Ureter (tissue), 1 donor: ENCODE results near the gene NTRK1. TPM values are rescaled to one million over a fixed set of nuclear protein-coding genes. Genes with fewer than 3 reads are reported as not detected.

ENCODE experiments used
- DNase-seq: peaks from one replicate; pipeline ENCODE4 v3.0.0-alpha.2; 2020; ENCODE audit warnings: low spot score
- total RNA-seq: library from RNA; stranded (reverse); gene quantifications from one replicate; pipeline ENCODE4 v1.2.4, GENCODE V29; 2023
- donor health status: DM: yes; HTN: yes; CAD: no.

Gene NTRK1
- total RNA-seq, 1 donor from 2014 or later, result 1.7 TPM

GRCh38 chr1:156838972-156839371 lies 21.7 kb upstream of the NTRK1 start:
- DNase-seq, result no peak

GRCh38 chr1:156839426-156840109 lies 21.1 kb upstream of the NTRK1 start:
- DNase-seq, result no peak

- no peak for DNase-seq
These were observed 20.3 kb upstream of the NTRK1 start for GRCh38 chr1:156840186-156840897.

GRCh38 chr1:156840898-156841279 lies 19.8 kb upstream of the NTRK1 start:
- DNase-seq, result no peak

- DNase-seq, result no peak
These were observed 19.3 kb upstream of the NTRK1 start for GRCh38 chr1:156841295-156841855.

GRCh38 chr1:156842618-156843300 lies 17.9 kb upstream of the NTRK1 start:
- DNase-seq, result no peak

GRCh38 chr1:156844102-156844501 lies 16.6 kb upstream of the NTRK1 start:
- no peak for DNase-seq

GRCh38 chr1:156844638-156845037 lies 16.0 kb upstream of the NTRK1 start:
- no peak for DNase-seq

- DNase-seq, result no peak
These were observed 15.4 kb upstream of the NTRK1 start for GRCh38 chr1:156845055-156845952.

GRCh38 chr1:156845953-156846545 lies 14.6 kb upstream of the NTRK1 start:
- DNase-seq, result no peak

- no peak for DNase-seq
These were observed 14.0 kb upstream of the NTRK1 start for GRCh38 chr1:156846643-156847042.

- DNase-seq, result no peak
These were observed 12.8 kb upstream of the NTRK1 start for GRCh38 chr1:156847591-156848460.

GRCh38 chr1:156848461-156849150 lies 12.1 kb upstream of the NTRK1 start:
- DNase-seq, result peak; percentile 62

- DNase-seq, result no peak
These were observed 11.5 kb upstream of the NTRK1 start for GRCh38 chr1:156849151-156849496.

- no peak for DNase-seq
These were observed 8.8 kb upstream of the NTRK1 start for GRCh38 chr1:156851779-156852417.

- peak; percentile 65 for DNase-seq
These were observed 8.2 kb upstream of the NTRK1 start for GRCh38 chr1:156852418-156852874.

GRCh38 chr1:156853761-156854160 lies 6.9 kb upstream of the NTRK1 start:
- no peak for DNase-seq

GRCh38 chr1:156854634-156855033 lies 6.0 kb upstream of the NTRK1 start:
- DNase-seq, result no peak

GRCh38 chr1:156856282-156856785 lies 4.3 kb upstream of the NTRK1 start:
- DNase-seq, result no peak
